ENCODE data around the gene MTHFSD. TPM values are rescaled to one million over a fixed set of nuclear protein-coding genes. Genes with fewer than 3 reads are reported as not detected.

Gene MTHFSD
- total RNA-seq, 2 donors from 2014 or later: 16.9 to 35.6 TPM

GRCh38 chr16:86580791-86581170 lies 25.7 kb upstream of the MTHFSD start:
- H3K27ac ChIP-seq: no peak overlapping the region
- H3K4me1 ChIP-seq: peaks cover 21% of the 10 kb centered on the region
- H3K9me3 ChIP-seq: no peaks in the 10 kb centered on the region
- H3K27me3 ChIP-seq: peaks cover 0 to 27% of the 10 kb centered on the region in 2 donors
- ATAC-seq (no peak), DNase-seq (no peak)
- no peak overlapping the region for H3K4me3 ChIP-seq
- TF ChIP-seq CTCF (IDR thresholded peaks at IDR 0.05): no peak
- no peak for TF ChIP-seq POLR2A (IDR thresholded peaks at IDR 0.05)
- intact Hi-C loops (cut with DNase I): no loop called here
- 45 to 50% methylated on average over 9 of the region's 9 CpGs for WGBS, 2 donors
- no peaks in the 10 kb centered on the region for H3K36me3 ChIP-seq (replicated peaks in 1 of 2; ENCODE audit: insufficient read depth in 1 of 2, low read depth in 2 of 2)

GRCh38 chr16:86580063-86580790 lies 25.2 kb upstream of the MTHFSD start:
- no peak for ATAC-seq
- Histone ChIP-seq H3K27me3 (peaks cover 0 to 27% of the 10 kb centered on the region in 2 donors), H3K27ac (no peak overlapping the region), H3K9me3 (no peaks in the 10 kb centered on the region), H3K4me1 (peaks cover 24% of the 10 kb centered on the region), H3K4me3 (no peak overlapping the region), H3K36me3 (replicated peaks in 1 of 2; ENCODE audit: insufficient read depth in 1 of 2, low read depth in 2 of 2) (no peaks in the 10 kb centered on the region)
- no peak for DNase-seq
- TF ChIP-seq POLR2A (IDR thresholded peaks at IDR 0.05) (no peak), CTCF (IDR thresholded peaks at IDR 0.05) (no peak)
- intact Hi-C loops (cut with DNase I): no loop called here
- WGBS, 2 donors: 32% methylated on average over 7 to 19 of the region's 19 CpGs

DNA sequence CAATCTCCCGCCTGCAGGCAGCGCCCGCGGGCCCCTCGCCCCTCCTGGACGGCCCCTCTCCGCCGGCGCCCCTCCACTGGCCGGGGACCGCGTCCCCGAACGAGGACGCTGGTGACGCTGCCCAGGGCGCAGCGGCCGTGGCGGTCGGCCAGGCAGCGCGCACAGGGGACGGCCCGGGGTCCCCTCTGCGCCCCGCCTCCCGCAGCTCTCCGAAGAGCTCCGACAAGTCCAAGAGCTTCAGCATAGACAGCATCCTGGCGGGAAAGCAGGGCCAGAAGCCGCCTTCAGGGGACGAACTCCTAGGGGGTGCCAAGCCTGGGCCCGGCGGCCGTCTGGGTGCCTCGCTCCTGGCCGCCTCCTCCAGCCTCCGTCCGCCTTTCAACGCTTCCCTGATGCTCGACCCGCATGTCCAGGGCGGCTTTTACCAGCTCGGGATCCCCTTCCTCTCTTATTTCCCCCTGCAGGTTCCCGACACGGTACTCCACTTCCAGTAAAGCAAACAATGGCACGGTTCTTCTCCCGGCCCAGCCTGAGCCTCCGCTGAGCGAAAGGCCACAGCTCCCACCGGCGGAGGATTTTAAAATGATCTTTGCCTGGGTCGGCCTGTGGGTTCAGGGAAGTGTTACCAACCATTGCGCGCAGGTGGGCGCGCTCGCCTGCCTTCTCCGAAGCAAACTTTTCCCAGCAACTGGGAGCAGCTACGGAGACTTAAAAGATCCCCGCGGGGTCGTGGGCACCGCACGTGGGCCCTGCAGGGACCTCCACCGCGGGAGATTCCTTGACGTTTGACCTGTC lies 24.4 kb upstream of the MTHFSD start:
- intact Hi-C loops (cut with DNase I): no loop called here
- Histone ChIP-seq H3K36me3 (replicated peaks in 1 of 2; ENCODE audit: insufficient read depth in 1 of 2, low read depth in 2 of 2) (no peaks in the 10 kb centered on the region), H3K9me3 (no peaks in the 10 kb centered on the region), H3K27ac (no peak overlapping the region), H3K27me3 (peaks cover 0 to 32% of the 10 kb centered on the region in 2 donors), H3K4me3 (no peak overlapping the region), H3K4me1 (peaks cover 24% of the 10 kb centered on the region)
- ATAC-seq (no peak), DNase-seq (no peak)
- 3 to 17% methylated on average over 15 to 63 of the region's 69 CpGs for WGBS, 2 donors
- TF ChIP-seq CTCF (IDR thresholded peaks at IDR 0.05): no peak
- TF ChIP-seq POLR2A (IDR thresholded peaks at IDR 0.05): no peak

DNA sequence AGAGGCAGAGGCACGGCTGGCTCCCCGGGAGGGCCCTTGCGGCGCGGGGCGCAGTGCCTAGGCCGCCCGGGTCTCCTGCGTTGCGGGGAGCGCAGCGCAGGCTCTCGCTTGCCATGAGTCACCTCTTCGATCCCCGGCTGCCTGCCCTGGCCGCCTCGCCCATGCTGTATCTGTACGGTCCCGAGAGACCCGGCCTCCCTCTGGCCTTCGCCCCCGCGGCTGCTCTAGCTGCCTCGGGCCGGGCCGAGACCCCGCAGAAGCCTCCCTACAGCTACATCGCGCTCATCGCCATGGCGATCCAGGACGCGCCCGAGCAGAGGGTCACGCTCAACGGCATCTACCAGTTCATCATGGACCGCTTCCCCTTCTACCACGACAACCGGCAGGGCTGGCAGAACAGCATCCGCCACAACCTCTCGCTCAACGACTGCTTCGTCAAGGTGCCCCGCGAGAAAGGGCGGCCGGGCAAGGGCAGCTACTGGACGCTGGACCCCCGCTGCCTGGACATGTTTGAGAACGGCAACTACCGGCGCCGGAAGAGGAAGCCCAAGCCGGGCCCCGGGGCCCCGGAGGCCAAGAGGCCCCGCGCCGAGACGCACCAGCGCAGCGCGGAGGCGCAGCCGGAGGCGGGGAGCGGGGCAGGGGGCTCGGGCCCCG lies 23.7 kb upstream of the MTHFSD start:
- 4 to 6% methylated on average over 16 to 69 of the region's 69 CpGs for WGBS, 2 donors
- H3K4me1 ChIP-seq: peaks cover 24% of the 10 kb centered on the region
- intact Hi-C loops (cut with DNase I): no loop called here
- H3K27ac ChIP-seq: no peak overlapping the region
- H3K27me3 ChIP-seq: peaks cover 0 to 32% of the 10 kb centered on the region in 2 donors
- DNase-seq (no peak), ATAC-seq (no peak)
- no peak overlapping the region for H3K4me3 ChIP-seq
- TF ChIP-seq CTCF (IDR thresholded peaks at IDR 0.05) (no peak), POLR2A (IDR thresholded peaks at IDR 0.05) (no peak)
- no peaks in the 10 kb centered on the region for H3K36me3 ChIP-seq (replicated peaks in 1 of 2; ENCODE audit: insufficient read depth in 1 of 2, low read depth in 2 of 2)
- H3K9me3 ChIP-seq: no peaks in the 10 kb centered on the region
